ENCODE measurements around the gene SLC39A11.

The SLC39A11 gene

GRCh38 chr17:73130977-73131376 is 38.5 kb upstream of the SLC39A11 start:
- no peak overlapping the region for H2AFZ ChIP-seq (ENCODE audit: low read length)
- no peaks in the 10 kb centered on the region for H3K36me3 ChIP-seq (replicated peaks; ENCODE audit: insufficient read depth, low read length)
- no peaks in the 10 kb centered on the region for H3F3A ChIP-seq (ENCODE audit: insufficient read depth, low read length)
- H3K4me1 ChIP-seq (ENCODE audit: low read length) = no peaks in the 10 kb centered on the region
- no peaks in the 10 kb centered on the region for H3K27me3 ChIP-seq (replicated peaks; ENCODE audit: insufficient read depth, low read length)
- no peak for TF ChIP-seq EZH2 (optimal IDR thresholded peaks at IDR 0.05; ENCODE audit: low read depth, low read length)
- TF ChIP-seq, protein P1, sequence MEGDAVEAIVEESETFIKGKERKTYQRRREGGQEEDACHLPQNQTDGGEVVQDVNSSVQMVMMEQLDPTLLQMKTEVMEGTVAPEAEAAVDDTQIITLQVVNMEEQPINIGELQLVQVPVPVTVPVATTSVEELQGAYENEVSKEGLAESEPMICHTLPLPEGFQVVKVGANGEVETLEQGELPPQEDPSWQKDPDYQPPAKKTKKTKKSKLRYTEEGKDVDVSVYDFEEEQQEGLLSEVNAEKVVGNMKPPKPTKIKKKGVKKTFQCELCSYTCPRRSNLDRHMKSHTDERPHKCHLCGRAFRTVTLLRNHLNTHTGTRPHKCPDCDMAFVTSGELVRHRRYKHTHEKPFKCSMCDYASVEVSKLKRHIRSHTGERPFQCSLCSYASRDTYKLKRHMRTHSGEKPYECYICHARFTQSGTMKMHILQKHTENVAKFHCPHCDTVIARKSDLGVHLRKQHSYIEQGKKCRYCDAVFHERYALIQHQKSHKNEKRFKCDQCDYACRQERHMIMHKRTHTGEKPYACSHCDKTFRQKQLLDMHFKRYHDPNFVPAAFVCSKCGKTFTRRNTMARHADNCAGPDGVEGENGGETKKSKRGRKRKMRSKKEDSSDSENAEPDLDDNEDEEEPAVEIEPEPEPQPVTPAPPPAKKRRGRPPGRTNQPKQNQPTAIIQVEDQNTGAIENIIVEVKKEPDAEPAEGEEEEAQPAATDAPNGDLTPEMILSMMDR (IDR thresholded peaks at IDR 0.05; ENCODE audit: low read length) = no peak
- TF ChIP-seq EZH2phosphoT487 (IDR thresholded peaks at IDR 0.05; ENCODE audit: low read length) = no peak
- H4K20me1 ChIP-seq (ENCODE audit: insufficient read depth, low read length) = no peaks in the 10 kb centered on the region
- DNase-seq = no peak
- H3K79me2 ChIP-seq (ENCODE audit: low read length) = no peaks in the 10 kb centered on the region
- H3K9ac ChIP-seq (ENCODE audit: low read length) = no peak overlapping the region
- no peak overlapping the region for H3K27ac ChIP-seq (ENCODE audit: low read length)
- H3K4me3 ChIP-seq (ENCODE audit: low read length) = no peak overlapping the region
- no peak overlapping the region for H3K4me2 ChIP-seq (ENCODE audit: low read depth, low read length)
- H3K9me2 ChIP-seq (replicated peaks; ENCODE audit: insufficient read depth, low read length) = no peaks in the 10 kb centered on the region
- no peaks in the 10 kb centered on the region for H3K9me3 ChIP-seq (replicated peaks; ENCODE audit: insufficient read depth, low read length)

- TF ChIP-seq EZH2 (optimal IDR thresholded peaks at IDR 0.05; ENCODE audit: low read depth, low read length) (no peak), EZH2phosphoT487 (IDR thresholded peaks at IDR 0.05; ENCODE audit: low read length) (no peak)
- TF ChIP-seq, protein P1 (IDR thresholded peaks at IDR 0.05; ENCODE audit: low read length) = no peak
These were observed 36.0 kb upstream of the SLC39A11 start for GRCh38 chr17:73128496-73128895.

DNA sequence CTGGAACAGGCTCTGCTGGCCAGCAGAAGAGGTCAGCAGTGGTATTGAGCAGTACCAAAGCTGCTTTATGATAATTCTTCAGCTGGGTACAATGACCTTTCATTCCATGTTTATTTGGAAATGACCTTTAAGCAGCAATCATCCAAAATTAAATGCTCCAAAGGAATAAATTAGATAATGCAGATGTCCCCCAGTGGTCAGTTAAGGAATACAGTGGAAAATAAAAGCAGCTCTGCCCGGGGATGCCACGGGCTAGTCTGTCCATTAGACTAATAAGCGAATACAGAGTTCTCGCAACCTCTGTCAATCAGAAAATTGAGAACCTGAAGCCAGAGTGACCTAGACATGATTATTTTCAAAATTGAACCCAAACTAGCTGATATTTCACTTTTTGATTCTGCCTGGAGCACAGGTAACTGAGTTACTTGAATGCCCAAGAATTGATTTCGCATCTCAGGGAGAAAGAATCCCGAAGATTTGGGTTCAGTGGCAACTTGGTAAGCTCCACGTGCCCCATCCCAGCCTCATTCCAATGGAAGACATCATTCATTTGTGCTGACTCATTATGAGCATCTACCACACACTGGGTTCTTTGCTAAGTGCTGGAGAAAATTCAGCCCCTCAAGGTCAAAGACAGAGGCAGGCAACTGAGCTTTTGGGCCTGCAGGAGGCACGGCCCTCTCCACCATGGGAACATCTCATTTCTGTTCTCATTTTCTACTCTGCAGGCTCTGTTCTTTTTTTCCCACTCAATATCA is 34.4 kb upstream of the SLC39A11 start:
- H3F3A ChIP-seq (ENCODE audit: insufficient read depth, low read length) = no peaks in the 10 kb centered on the region
- no peak overlapping the region for H3K9ac ChIP-seq (ENCODE audit: low read length)
- no peak overlapping the region for H2AFZ ChIP-seq (ENCODE audit: low read length)
- TF ChIP-seq EZH2phosphoT487 (IDR thresholded peaks at IDR 0.05; ENCODE audit: low read length) = no peak
- TF ChIP-seq EZH2 (optimal IDR thresholded peaks at IDR 0.05; ENCODE audit: low read depth, low read length) = no peak
- TF ChIP-seq, protein P1 (IDR thresholded peaks at IDR 0.05; ENCODE audit: low read length) = no peak
- H3K36me3 ChIP-seq (replicated peaks; ENCODE audit: insufficient read depth, low read length) = no peaks in the 10 kb centered on the region
- no peak for DNase-seq
- H3K4me3 ChIP-seq (ENCODE audit: low read length) = no peak overlapping the region
- no peak overlapping the region for H3K4me2 ChIP-seq (ENCODE audit: low read depth, low read length)
- H4K20me1 ChIP-seq (ENCODE audit: insufficient read depth, low read length) = no peaks in the 10 kb centered on the region
- no peaks in the 10 kb centered on the region for H3K79me2 ChIP-seq (ENCODE audit: low read length)
- H3K27ac ChIP-seq (ENCODE audit: low read length) = no peak overlapping the region
- H3K9me3 ChIP-seq (replicated peaks; ENCODE audit: insufficient read depth, low read length) = no peaks in the 10 kb centered on the region
- H3K9me2 ChIP-seq (replicated peaks; ENCODE audit: insufficient read depth, low read length) = no peaks in the 10 kb centered on the region
- no peaks in the 10 kb centered on the region for H3K4me1 ChIP-seq (ENCODE audit: low read length)
- H3K27me3 ChIP-seq (replicated peaks; ENCODE audit: insufficient read depth, low read length) = no peaks in the 10 kb centered on the region

More at GRCh38 chr17:73128496-73128895, 36.0 kb upstream of the SLC39A11 start:
- no peaks in the 10 kb centered on the region for H3K79me2 ChIP-seq (ENCODE audit: low read length)
- no peaks in the 10 kb centered on the region for H3K27me3 ChIP-seq (replicated peaks; ENCODE audit: insufficient read depth, low read length)
- H2AFZ ChIP-seq (ENCODE audit: low read length) = no peak overlapping the region
- H3K27ac ChIP-seq (ENCODE audit: low read length) = no peak overlapping the region
- DNase-seq = no peak
- no peak overlapping the region for H3K9ac ChIP-seq (ENCODE audit: low read length)
- H3F3A ChIP-seq (ENCODE audit: insufficient read depth, low read length) = no peaks in the 10 kb centered on the region
- H3K36me3 ChIP-seq (replicated peaks; ENCODE audit: insufficient read depth, low read length) = no peaks in the 10 kb centered on the region
- H3K4me2 ChIP-seq (ENCODE audit: low read depth, low read length) = no peak overlapping the region
- no peaks in the 10 kb centered on the region for H3K9me3 ChIP-seq (replicated peaks; ENCODE audit: insufficient read depth, low read length)
- no peaks in the 10 kb centered on the region for H3K4me1 ChIP-seq (ENCODE audit: low read length)
- H3K9me2 ChIP-seq (replicated peaks; ENCODE audit: insufficient read depth, low read length) = no peaks in the 10 kb centered on the region
- no peaks in the 10 kb centered on the region for H4K20me1 ChIP-seq (ENCODE audit: insufficient read depth, low read length)
- H3K4me3 ChIP-seq (ENCODE audit: low read length) = no peak overlapping the region

Measured in MM.1S (cell line).